Prostate gland (tissue), 2 donors: ENCODE data around the gene UTP25.
"Not testable (repeated sequence)": the region's sequence is repeated elsewhere in the genome, so short reads cannot be mapped to it uniquely, and the experiment has no call there.

ENCODE experiments used
- POLR2A ChIP-seq: fragments of 450-650 bp; IDR thresholded peaks from one replicate; pipeline ENCODE4 v1.6.1; 2016; ENCODE audit warnings: antibody characterized with exemption, mild to moderate bottlenecking
- POLR2AphosphoS5 ChIP-seq: sonication (generic); formaldehyde crosslinking; IDR thresholded peaks from one replicate; pipeline ENCODE4 v1.6.1; 2017; ENCODE audit warnings: antibody characterized with exemption
- TF ChIP-seq, protein P1 (sequence below), 4 experiments: fragments of 200-600 bp in 2 of 4; fragments of 450-650 bp in 2 of 4; sonication (generic) in 2 of 4; IDR thresholded peaks; 1 replicate in 3 of 4; 2 replicates in 1 of 4; pipeline ENCODE4 v1.5.1; 2016 to 2019; ENCODE audit warnings: antibody characterized with exemption in 4 of 4, mild to moderate bottlenecking in 2 of 4, moderate library complexity in 2 of 4

DNA sequence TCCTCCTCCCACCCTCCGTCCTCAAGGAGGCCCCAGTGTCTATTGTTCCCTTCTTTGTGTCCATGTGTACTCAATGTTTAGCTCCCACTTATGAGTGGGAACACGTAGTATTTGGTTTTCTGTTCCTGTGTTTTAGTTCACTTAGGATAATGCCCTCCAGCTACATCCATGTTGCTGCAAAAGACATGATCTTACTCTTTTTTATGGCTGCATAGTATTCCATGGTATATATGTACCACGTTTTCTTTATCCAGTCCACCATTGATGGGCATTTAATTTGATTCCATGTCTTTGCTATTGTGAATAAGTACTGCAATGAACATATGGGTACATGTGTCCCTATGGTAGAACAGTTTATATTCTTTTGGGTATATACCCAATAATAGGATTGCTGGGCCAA lies 34.1 kb upstream of the UTP25 start:
- TF ChIP-seq, protein P1, sequence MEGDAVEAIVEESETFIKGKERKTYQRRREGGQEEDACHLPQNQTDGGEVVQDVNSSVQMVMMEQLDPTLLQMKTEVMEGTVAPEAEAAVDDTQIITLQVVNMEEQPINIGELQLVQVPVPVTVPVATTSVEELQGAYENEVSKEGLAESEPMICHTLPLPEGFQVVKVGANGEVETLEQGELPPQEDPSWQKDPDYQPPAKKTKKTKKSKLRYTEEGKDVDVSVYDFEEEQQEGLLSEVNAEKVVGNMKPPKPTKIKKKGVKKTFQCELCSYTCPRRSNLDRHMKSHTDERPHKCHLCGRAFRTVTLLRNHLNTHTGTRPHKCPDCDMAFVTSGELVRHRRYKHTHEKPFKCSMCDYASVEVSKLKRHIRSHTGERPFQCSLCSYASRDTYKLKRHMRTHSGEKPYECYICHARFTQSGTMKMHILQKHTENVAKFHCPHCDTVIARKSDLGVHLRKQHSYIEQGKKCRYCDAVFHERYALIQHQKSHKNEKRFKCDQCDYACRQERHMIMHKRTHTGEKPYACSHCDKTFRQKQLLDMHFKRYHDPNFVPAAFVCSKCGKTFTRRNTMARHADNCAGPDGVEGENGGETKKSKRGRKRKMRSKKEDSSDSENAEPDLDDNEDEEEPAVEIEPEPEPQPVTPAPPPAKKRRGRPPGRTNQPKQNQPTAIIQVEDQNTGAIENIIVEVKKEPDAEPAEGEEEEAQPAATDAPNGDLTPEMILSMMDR (IDR thresholded peaks at IDR 0.05), result not testable (repeated sequence)
- TF ChIP-seq POLR2AphosphoS5, POLR2A: not testable (repeated sequence)
